GM12872 (cell line): ENCODE results near the gene JPH4.

Experiments
- TF ChIP-seq, protein P1 (sequence below): IDR thresholded peaks from 3 replicates; pipeline ENCODE4 v1.5.1; 2011; ENCODE audit warnings: low read depth, mild to moderate bottlenecking, low read length, moderate library complexity; ENCODE audit not compliant: insufficient read depth

Gene JPH4

DNA sequence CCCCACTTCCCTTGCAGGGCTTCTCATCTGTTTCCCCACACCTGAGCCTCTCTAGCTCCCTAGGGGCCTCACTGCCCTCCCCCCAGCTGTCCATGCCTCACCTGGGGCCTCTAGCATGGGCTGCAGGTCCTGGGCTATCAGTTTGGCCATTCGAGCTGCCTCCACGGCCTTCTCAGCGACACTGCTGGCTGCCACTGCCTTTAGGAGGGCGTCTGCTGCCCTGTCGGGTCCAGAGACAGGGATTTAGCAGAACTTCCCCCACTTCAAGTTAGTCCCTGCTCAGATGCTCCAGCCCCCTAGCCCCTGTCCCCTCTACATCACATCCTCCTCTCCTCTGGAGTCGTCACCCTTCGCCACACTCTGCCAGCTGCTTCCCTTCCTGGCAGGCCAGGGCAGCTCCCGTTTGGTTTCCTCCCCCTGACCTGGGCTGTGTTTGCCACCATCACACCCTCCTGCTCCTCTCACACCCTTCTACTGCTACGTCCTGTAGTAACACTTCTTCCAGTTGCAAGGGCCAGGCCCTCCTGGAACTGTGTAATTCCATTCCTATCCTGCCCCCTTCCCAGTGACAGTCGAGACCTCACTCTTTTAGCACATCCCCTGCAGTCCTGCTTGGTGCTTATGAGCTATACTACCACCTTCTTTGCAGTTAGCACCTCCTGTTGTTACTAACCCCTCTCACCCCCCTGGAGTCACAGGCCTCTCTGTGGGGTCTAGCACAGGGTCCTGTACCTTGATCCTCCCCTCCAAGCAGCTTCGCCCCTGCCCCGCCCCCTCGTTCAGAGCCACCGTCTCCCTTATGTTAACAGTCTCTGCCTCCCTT, 6.7 kb downstream of the JPH4 start:
- TF ChIP-seq, protein P1, sequence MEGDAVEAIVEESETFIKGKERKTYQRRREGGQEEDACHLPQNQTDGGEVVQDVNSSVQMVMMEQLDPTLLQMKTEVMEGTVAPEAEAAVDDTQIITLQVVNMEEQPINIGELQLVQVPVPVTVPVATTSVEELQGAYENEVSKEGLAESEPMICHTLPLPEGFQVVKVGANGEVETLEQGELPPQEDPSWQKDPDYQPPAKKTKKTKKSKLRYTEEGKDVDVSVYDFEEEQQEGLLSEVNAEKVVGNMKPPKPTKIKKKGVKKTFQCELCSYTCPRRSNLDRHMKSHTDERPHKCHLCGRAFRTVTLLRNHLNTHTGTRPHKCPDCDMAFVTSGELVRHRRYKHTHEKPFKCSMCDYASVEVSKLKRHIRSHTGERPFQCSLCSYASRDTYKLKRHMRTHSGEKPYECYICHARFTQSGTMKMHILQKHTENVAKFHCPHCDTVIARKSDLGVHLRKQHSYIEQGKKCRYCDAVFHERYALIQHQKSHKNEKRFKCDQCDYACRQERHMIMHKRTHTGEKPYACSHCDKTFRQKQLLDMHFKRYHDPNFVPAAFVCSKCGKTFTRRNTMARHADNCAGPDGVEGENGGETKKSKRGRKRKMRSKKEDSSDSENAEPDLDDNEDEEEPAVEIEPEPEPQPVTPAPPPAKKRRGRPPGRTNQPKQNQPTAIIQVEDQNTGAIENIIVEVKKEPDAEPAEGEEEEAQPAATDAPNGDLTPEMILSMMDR, result no peak

DNA sequence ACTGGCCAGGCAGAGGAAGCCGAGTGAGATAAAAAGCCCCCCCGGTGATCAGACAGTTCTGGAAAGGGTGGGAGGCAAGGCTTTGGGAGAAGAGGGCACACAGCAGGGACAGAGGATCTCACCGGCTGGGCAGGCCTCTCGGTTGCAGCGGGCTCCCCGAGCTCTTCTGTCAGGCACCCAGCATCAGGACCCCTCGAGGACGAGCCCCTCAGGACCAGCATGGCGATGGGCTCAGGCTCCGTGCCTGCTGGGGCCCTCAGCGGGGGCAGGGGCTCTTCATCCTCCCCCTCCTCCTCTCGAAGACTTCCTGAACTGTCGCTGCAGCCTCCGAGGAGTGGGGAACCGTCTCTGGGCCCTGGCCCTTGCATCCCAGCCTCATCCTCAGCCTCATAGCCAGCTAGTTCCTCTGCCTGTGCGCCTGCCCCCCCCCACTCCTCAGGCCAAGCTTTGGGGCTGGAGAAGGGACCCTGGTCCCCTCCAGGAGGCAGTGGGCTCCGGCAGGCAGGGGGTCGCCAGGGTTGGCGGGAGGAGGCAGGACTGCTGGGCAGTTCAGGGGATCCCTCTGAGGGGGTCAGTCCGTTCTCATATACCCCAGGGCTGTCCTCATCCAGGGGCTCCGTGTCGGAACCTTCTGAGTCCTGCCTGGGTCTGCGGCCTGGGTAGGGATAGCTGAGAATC, 7.6 kb downstream of the JPH4 start:
- TF ChIP-seq, protein P1, result no peak

DNA sequence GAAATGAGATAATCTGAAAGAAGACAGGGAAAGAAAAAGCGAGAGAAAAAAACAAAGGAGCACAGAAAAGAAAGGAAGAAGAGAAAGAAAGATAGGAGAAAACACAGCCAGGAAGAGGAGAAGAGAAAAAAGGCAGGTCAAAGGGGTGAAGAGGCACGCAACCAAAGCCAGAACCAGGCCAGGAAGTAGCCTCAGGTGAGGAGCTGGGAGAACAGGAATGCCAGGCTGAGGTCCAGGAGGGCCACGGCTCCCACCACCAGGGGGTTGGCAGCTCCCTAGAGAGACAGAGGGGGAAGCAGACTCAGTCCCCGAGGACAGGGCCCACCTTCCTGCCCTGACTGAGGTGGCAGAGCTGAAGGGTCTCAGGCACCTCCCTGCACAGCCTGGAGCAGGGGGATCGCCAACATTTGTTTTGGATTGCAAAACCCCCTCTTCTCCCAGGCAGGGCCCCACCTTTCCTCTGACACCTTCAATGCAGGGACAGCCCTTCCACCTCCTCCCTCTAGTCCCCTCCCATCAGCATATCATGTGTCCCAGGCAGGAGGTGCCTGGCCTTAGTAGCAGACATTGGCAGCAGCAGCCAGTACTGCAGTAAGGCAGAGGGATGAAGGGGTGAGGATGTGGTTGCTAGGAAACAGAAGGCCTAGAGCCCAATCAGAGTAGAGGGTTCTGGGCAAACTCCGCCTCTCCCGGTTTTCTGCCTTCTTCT, 9.0 kb downstream of the JPH4 start:
- TF ChIP-seq, protein P1, result no peak

DNA sequence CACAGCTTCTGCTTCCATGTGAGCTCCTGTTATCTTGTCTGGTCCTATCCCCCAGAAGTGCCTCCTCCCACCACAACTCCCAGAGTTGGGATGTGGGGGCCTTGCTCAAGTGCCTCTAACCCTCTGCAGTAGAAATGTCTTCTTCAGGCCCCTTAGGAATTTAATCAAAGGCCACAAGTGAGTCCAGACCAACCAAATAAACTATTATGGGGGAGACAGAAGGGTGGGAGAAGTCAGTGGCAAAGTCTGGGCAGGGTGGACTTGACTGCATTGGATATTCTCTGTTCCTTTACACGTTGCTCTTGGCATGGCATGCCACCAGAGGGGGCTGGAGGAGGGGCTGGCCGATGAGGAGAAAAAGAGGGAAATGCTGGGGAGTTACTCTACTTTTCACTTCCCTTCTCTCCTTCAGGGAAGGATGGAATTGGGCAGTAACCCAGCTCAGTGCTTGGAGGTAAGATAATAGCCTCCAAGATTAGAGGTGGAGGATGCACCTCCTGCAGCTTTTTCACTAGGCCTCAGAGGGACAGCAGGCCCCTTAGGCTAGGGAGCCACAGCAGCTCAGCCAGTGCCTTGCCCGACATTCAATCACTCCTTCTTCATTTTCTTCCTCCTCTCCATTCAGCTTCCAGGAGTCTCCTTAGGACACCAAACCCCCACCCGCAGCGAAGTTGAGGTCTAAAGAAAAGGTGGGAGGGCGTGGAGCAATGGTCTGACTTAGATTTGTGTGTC, 9.8 kb downstream of the JPH4 start:
- TF ChIP-seq, protein P1, result peak; percentile 54

DNA sequence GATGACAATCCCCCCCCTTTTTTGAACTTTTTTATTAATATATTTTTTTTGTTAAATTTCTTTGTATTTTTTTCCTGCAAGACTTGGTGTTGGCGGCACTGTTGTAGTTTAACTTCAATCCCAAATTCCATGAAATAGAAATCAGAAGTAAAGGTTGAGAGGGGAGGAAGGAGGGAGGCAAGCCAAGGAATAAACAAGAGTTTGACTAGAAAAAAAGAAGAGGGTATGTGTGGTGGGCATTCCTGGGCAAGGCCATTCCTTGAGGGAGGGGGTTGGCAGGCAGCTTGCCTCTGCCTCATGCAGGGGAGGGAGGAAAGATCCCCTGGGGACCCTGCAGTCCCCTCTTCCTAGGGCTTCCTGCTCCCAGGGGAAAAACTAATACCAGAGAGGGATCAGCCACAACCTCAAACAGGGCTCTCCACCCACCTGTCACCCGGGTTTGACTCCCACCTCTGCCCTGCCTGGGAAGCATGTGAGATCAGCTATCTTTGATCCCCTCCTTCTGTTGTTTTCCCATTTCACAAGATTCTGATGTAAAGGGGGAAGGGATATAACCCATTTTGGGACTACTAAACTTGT, 10.5 kb downstream of the JPH4 start:
- TF ChIP-seq, protein P1, result no peak

DNA sequence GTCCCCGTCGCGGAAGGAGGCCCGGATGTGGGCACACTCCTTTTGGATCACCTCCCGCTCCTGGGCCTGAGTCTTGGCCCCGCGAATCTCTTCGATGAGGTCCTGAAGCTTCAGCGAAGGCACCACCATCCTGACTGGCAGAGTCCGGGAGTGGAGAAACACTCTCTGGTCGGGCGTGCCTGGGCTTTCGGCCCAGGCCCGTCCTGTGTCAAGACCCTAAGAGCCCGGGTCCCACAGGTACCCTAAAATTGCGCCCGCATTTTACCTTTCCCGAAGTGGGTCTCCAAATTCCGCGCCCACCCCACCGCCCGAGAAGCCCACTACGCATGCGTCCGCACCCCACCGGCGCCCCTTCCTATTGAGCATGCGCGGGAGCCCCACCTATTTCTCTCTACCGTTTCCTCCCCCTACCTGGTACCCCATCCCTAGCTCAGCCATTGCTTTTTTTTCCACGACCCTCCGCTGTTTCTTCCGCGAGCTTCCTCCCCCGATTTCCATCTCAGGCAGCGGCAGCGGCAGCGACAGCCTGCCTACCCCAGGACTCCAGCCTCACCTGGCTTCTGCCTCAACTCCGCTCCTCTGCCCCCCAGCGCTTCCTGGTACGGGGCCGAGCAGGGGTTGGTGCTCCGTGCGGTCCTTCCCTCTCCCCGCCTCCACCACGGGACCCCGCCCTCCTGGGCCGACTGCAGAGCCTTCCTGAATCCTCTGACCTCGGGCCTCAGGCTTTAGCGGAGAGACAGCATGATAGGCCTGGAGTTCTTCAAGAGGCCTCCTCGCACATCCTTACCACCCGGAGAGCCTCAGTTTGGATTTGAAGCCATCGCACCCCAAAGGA, 11.2 kb downstream of the JPH4 start, which contains the start of gene AP1G2:
TSS of gene AP1G2 (minus strand) at position 606 of the 835 bp plus-strand sequence. CDS start at position 129, 477 bp downstream.
- TF ChIP-seq, protein P1, result no peak
